Right lobe of liver (tissue), 6 donors: ENCODE measurements around the gene TMEM225B. TPM values are rescaled to one million over a fixed set of nuclear protein-coding genes. Genes with fewer than 3 reads are reported as not detected.

Experiments used
- ATAC-seq, 4 donors: fragments of 200-7000 bp; cut with Tn5 transposase; one replicate each; pipeline ENCODE4 v1.9.1; 2020; ENCODE audit warnings: mild to moderate bottlenecking in 4 of 4, moderate library complexity in 4 of 4
- DNase-seq, 3 donors: peaks; one replicate each; pipeline ENCODE4 v3.0.0-alpha.2; 2020
- H3K27ac ChIP-seq, 3 donors: fragments of 200-600 bp; one replicate each; pipeline ENCODE4 v1.8.0; 2022
- H3K27me3 ChIP-seq, 2 donors: fragments of 200-600 bp; one replicate each; pipeline ENCODE4 v1.8.0; 2022
- H3K36me3 ChIP-seq, 4 donors: fragments of 200-600 bp; sonication (generic) in 1 of 4; one replicate each; pipeline versions ENCODE4 v1.5.1 to v1.8.0; 2017 to 2022; ENCODE audit warnings: control low read depth in 1 of 4
- H3K4me1 ChIP-seq, 4 donors: fragments of 200-600 bp; sonication (generic) in 1 of 4; one replicate each; pipeline versions ENCODE4 v1.5.1 to v1.8.0; 2017 to 2022; ENCODE audit warnings: control low read depth in 1 of 4
- H3K4me3 ChIP-seq, 3 donors: fragments of 200-600 bp; one replicate each; pipeline ENCODE4 v1.8.0; 2022
- H3K9me3 ChIP-seq, 4 donors: fragments of 200-600 bp; sonication (generic) in 1 of 4; one replicate each; pipeline versions ENCODE4 v1.5.1 to v1.8.0; 2017 to 2022; ENCODE audit warnings: control low read depth in 1 of 4
- POLR2A ChIP-seq: fragments of 450-650 bp; IDR thresholded peaks from one replicate; pipeline ENCODE4 v1.6.1; 2017; ENCODE audit warnings: antibody characterized with exemption, mild to moderate bottlenecking
- WGBS: methylation state at CpG from one replicate; pipeline ENCODE4 v1.1.6; 2018; ENCODE audit warnings: low coverage, low lambda C conversion rate; ENCODE audit not compliant: insufficient coverage; ENCODE audit errors: missing lambda C conversion rate; 5-methylcytosine and 5-hydroxymethylcytosine counted together
- intact Hi-C, 2 donors: fragments of 100-400 bp; cut with DNase I; formaldehyde crosslinking; loops; one replicate each; pipeline versions ENCODE4 v1.11.2 to v1.14.1; 2022
- total RNA-seq, 6 experiments: library from RNA; depleted of rRNA in 2 of 6; stranded (reverse); fragments of >200 nt in 2 of 6; fragmentation: NEBNext Ultra II Directional in 3 of 6; extraction: Animal tissue kit (Norgen Biotek cat#: 25700) in 3 of 6; gene quantifications; one replicate each; pipeline versions ENCODE4 v1.1.0 to v1.2.4, GENCODE V29; 2016 to 2023
- TF ChIP-seq, protein P1 (sequence below), 4 donors: fragments of 200-600 bp in 3 of 4; fragments of 450-650 bp in 1 of 4; IDR thresholded peaks; one replicate each; pipeline versions ENCODE4 v1.5.1 to v1.8.0; 2016 to 2022; ENCODE audit warnings: antibody characterized with exemption in 4 of 4, mild to moderate bottlenecking in 2 of 4
- donor health status: DM: no; HTN: yes; CAD: no.
- donor health status: DM: no; HTN: no; CAD: no.
- donor health status: DM: no; HTN: no; CAD: no.
- donor health status: DM: no; HTN: yes; CAD: no.
- donor health status: DM: no; HTN: yes; CAD: no.

TMEM225B gene
- total RNA-seq, 6 experiments from 2014 or later: 0.25 to 1.4 (median 0.29) TPM; not detected in 2

DNA sequence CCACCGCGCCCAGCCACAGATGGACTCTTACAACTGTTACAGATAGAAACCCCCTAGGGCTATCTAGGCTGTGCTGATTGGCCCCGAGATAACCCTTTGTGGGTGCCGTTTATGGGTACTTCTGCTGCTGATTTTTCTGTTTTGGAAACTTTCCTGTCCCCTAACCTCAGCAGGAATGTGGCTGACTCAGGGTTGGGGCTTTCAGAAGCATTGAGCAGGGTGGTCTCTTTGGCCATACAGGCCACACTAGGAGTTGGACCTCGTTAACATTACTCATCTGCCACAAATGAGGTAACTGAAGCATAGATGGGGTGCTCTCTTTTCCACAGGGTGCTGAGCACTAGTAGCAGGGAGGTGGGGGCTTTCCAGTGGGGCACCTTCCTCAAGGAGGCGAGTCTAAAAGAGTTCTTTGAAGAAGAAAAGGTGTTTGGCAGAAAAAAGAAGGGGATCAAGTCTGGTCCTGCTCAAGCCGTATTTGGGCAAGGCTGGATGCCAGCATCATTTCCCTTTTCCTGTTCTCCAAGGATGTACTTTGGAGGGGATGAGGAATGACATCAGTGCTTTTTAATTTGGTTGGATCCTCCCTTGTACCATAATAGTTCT, 25.1 kb downstream of the TMEM225B start:
- no peak overlapping the region for H3K27ac ChIP-seq

DNA sequence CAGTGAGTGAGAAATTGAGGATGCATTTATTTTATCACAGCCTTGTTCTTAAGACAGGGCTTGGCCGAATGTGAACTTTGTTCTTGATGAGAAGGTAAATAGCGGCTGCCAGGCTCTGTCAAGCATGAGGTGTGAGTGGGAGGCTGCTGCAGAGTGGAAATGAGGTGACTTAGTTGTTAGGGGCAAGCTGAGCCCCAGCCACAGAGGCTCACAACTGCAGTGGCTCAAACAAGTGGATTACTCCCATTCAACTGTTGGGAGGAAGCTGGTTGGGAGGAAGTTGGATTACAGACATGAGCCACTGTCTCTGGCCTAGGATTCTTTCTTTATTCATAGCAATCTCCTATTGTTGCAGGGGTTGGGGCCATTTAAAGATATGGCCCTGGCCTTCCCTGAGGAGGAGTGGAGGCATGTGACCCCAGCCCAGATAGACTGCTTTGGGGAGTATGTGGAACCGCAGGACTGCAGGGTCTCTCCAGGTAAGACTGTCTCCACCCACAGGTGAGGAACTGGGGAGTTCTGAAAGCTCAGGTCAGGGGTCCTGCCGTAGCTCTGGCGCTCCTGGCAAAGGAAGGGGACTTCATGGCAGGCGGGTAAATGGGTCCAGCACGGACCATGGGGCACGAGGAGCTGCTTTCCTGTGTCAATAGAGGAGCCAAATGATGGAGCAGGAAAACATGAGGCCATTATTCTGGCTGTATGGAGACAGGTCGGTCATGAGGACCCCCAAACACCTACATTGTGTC, 25.8 kb downstream of the TMEM225B start:
- Histone ChIP-seq H3K9me3 (no peaks in the 10 kb centered on the region), H3K4me1 (no peaks in the 10 kb centered on the region), H3K27ac (no peak overlapping the region), H3K4me3 (no peak overlapping the region), H3K36me3 (peaks cover 10 to 97% (median 51%) of the 10 kb centered on the region in 4 donors), H3K27me3 (no peaks in the 10 kb centered on the region)
- ATAC-seq (no peak), DNase-seq (no peak)
- 75% methylated on average over 6 of the region's 9 CpGs for WGBS
- intact Hi-C loops: no loop called here
- TF ChIP-seq POLR2A: no peak
- TF ChIP-seq, protein P1, sequence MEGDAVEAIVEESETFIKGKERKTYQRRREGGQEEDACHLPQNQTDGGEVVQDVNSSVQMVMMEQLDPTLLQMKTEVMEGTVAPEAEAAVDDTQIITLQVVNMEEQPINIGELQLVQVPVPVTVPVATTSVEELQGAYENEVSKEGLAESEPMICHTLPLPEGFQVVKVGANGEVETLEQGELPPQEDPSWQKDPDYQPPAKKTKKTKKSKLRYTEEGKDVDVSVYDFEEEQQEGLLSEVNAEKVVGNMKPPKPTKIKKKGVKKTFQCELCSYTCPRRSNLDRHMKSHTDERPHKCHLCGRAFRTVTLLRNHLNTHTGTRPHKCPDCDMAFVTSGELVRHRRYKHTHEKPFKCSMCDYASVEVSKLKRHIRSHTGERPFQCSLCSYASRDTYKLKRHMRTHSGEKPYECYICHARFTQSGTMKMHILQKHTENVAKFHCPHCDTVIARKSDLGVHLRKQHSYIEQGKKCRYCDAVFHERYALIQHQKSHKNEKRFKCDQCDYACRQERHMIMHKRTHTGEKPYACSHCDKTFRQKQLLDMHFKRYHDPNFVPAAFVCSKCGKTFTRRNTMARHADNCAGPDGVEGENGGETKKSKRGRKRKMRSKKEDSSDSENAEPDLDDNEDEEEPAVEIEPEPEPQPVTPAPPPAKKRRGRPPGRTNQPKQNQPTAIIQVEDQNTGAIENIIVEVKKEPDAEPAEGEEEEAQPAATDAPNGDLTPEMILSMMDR (IDR thresholded peaks at IDR 0.05): no peak

More for the DNA sequence above, 25.1 kb downstream of the TMEM225B start:
- intact Hi-C loops: no loop called here
- TF ChIP-seq POLR2A: no peak
- TF ChIP-seq, protein P1 (IDR thresholded peaks at IDR 0.05): no peak
- H3K9me3 ChIP-seq: no peaks in the 10 kb centered on the region
- H3K27me3 ChIP-seq: no peaks in the 10 kb centered on the region
- peaks cover 0 to 2% (median 0%) of the 10 kb centered on the region in 4 donors for H3K4me1 ChIP-seq
- ATAC-seq (no peak), DNase-seq (no peak)
- H3K4me3 ChIP-seq: no peak overlapping the region
- H3K36me3 ChIP-seq: peaks cover 10 to 96% (median 51%) of the 10 kb centered on the region in 4 donors
- WGBS: 76% methylated on average over 5 of the region's 7 CpGs

DNA sequence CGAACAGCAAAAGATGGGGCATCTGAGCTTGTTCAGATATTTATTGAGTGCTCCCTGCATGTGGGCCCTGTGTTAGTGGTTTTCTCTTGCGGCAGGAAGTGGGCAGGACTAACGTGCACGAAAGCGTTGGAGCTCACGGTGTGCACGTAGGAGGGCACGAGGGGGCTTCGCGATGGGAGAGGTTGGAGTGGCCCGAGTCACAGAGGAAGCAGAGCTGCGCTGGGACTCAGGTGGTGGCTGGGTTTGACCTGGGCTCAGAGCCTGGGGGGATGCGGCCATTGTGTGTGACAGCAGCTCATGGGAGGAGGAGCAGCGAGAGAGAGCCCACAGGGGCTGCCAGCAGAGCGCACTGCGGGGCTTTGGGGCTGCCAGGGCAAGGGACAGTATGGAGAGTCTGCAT, 26.4 kb downstream of the TMEM225B start:
- DNase-seq: no peak
- intact Hi-C loops: no loop called here
- Histone ChIP-seq H3K27ac (no peak overlapping the region), H3K4me3 (no peak overlapping the region), H3K9me3 (no peaks in the 10 kb centered on the region), H3K4me1 (no peaks in the 10 kb centered on the region), H3K36me3 (peaks cover 10 to 97% (median 49%) of the 10 kb centered on the region in 4 donors), H3K27me3 (no peaks in the 10 kb centered on the region)
- ATAC-seq: peak in 2 of 4 donors; percentile 33 to 36
- 59% methylated on average over 11 of the region's 16 CpGs for WGBS
- TF ChIP-seq POLR2A: no peak
- TF ChIP-seq, protein P1 (IDR thresholded peaks at IDR 0.05): no peak

DNA sequence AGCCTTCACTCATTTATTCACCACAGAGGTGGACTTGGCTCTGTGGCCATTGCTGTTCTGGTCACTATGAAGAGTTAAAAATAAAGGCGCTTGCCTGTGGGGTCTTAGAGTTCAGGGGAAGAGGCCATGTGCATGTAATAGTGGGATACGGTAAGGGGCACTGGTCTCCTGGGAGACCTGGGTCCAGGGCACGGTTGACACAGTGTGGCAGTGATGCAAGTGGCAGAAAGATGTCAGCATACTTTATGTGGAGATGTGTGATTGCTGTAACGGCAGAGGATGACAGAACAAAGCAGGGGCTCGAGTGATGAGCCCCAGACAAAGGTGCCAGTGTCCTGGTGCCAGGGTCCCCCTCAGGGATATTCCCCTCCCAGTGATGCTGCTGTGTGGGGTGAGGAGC, 27.3 kb downstream of the TMEM225B start:
- Histone ChIP-seq H3K36me3 (peaks cover 10 to 97% (median 47%) of the 10 kb centered on the region in 4 donors), H3K27me3 (no peaks in the 10 kb centered on the region), H3K27ac (no peak overlapping the region), H3K4me1 (no peaks in the 10 kb centered on the region), H3K4me3 (no peak overlapping the region), H3K9me3 (no peaks in the 10 kb centered on the region)
- TF ChIP-seq, protein P1 (IDR thresholded peaks at IDR 0.05): no peak
- WGBS: 89% methylated on average over 3 of the region's 5 CpGs
- no peak for DNase-seq
- ATAC-seq: no peak
- intact Hi-C loops: no loop called here
